HG03378 (cell line): Measurements from ENCODE around the gene NPAS3.

ENCODE experiments used
- ATAC-seq: cut with Tn5 transposase; IDR thresholded peaks from one replicate; pipeline ENCODE4 v1.9.1; 2021; ENCODE audit warnings: mild to moderate bottlenecking, moderate library complexity; ENCODE audit not compliant: unreplicated experiment

The NPAS3 gene

DNA sequence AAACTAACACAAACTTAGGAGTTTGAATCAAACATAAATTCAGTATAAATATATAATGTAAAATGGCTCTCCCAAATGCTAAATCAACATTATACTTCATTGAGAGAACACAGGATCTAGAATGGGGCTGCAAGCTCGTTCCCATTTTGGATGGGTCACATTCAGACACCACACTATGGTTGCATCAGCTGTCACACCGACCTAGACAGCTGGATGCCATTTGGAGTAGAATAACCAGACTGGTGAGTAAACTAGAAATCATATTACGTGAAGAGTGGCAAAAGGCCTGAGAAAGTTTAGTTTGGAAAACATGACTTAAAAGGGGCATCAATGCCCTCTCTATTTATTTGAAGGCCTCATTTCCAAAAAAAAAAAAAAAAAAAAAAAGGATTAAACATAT is 430.4 kb downstream of the NPAS3 start:
- ATAC-seq = no peak

DNA sequence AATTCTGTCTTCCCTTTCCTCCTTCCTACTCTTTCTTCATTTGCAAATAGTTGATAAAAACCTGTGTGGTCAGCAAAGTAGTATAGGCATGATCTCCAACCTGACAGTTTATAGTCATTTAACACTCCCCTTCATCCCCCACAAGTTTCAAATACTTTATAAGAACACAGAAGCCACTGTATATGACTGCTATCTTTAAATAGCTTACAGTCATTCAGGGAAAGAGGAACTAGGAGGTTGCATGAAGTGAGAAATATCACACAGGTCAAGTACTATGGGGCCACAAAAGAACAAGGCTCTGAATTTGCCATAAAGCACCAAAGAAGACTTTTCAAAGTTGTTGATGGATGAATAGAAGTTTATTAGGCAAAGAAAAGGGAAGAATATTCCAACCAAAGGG is 431.3 kb downstream of the NPAS3 start:
- peak; percentile 89 for ATAC-seq

DNA sequence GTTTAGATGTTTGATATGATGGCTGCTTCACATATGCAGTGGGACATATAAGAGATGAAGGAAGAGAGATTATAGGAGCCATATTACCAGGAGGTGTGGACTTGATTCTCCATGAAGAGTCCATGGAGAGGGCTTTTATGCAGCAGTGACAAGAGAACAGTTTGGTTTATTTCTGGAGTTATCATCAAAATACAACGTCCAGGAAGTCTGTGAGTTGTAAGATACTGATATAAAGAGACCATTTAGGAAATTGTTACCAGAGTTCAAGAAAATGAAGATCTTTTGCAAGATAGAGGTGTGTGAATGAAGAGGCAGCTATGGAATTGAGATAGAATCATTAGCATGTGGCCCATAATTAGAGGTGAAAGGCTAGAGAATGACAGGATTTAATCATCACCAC is 431.7 kb downstream of the NPAS3 start:
- no peak for ATAC-seq

DNA sequence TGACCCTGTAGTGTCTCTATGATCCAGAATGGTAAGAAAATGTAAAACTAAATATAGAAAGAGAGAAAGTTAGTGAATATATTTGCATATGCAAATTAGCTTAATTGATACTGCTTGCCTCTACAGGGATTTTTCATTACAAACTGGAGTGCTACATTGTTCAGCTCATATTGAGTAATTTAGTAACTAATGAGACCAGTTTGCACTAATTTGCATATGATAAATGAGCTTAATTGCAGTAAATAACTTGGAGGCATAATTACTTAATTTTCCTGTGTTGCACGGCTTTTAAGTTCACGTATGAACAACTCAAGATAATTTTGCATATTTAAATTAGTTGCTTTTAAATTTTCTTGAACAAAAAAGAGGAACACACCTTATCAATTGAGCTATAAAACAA is 436.5 kb downstream of the NPAS3 start:
- no peak for ATAC-seq

DNA sequence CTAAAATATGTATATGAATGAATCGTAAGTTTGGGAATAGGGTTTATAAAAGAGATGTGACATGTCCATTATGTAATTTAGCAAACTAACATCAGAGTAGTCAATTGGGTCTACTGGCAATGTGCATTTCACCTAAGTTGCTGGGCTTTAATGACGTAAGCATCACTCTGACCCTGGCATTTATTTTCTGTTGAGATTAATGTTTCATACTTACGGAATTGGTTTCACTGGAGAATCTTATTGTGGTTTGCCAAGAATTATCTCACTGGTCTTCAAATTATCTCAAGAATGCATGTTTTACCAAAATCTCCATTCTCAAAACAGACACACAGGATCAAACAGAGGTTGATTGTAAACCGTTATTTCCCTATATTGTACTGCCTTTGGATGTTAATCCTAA is 437.1 kb downstream of the NPAS3 start:
- ATAC-seq = no peak

DNA sequence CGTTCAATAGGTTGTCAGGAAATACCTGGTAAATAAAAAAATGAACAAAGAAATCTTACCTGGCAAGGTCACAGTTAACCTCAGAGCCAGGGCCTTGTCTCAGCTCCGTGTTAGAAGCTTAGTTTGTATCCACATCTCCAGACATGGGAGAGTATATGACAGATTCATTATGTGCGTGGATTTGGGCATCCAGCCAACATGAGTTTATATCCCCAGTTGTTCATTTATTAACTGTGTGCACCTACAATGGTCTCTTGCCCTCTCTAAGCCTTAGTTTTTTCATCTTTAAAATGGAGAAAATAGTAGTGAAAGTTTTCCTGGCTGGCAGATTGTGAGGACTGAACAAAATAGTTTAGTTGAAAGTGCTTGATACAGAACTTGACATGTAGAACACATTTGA is 437.8 kb downstream of the NPAS3 start:
- no peak for ATAC-seq

DNA sequence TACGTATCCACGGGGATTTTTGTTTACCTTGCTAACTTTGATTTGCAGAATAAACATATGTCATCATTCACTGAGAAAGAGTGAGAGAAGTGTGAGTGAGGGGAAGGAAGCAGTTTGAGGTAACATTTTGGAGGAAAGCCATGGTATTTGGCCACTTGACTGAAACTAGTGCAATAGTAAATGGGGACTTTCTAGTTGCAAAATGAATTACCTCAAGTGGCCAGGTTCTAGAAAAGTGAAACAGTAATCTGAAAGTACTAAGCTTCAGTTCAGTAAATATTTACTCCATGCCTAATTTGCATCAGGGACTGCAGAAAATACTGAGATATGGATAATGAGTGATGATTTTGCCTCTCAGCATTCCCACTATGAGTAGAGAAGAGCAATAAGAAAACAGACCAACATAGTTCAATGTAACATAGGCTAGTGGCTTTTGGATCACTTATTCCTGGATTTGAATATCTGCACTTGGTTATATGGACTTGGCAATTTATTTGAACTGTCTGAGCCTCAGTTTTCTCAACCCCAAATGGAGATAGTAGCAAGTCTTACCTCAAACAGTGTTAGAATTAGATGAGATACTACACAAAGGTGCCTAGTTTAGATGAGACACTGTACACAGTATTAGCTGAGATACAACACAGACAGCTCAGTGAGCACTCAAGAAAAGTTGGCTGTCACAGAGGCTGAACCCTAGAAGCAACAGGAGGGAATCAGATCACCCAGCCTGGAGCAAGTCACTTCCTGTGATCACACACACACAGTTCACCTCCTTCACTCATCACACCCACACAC is 439.1 kb downstream of the NPAS3 start:
- ATAC-seq = peak; percentile 87

DNA sequence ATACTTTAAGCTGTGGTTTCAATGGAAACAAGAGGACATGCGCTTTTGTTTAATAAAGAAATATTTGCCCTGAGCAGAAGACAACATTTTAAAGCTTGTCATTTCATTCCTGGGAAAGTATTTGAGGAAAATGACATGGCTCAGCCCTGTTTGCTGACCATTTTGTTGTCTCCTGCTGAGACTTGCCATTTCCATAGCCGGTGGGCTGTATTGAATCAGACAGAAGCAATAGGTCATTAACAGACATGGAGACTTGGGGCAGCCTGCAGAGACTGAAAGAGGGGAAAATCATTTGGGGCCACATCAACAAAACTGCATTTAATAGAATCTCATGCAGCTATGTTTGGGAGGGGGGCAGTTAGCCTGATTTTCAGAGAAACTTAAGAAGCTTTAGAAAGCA is 443.0 kb downstream of the NPAS3 start:
- no peak for ATAC-seq

DNA sequence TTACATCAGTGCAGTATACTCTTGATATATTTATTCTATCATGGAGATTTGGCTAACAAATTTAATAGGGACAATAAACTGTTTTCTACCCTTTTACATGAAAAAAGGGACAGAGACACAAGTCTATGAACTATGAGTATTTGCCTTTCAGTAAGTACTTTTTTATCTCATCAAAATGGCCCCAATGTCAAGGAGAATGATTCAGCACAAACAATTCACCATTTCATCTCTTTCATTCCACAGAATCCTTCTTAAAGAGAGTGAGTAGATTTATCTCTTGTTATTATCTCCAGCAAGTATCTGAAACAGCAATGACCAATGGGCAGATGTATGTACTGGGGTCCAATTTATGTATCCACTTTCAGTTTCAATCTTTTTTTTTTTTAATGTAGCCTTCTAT is 447.5 kb downstream of the NPAS3 start:
- no peak for ATAC-seq

DNA sequence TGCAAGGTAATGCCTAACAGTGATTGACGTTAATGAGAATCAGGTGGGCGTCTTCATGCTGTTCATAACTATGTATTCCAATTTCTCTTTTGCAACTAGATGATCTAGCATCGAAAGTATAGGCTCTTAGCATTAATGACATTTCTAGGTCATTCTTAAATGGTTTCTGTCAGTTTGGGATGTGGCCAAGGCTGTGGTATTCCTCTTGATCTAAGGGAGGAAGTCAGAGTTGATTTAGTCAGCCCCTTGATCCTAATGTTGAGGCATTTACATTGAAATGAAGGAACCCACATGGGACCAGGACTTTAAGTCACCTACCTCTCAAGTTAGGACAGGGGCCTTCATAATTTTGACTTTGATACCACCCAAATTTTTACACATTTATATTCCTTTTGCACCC is 448.1 kb downstream of the NPAS3 start:
- ATAC-seq = no peak

DNA sequence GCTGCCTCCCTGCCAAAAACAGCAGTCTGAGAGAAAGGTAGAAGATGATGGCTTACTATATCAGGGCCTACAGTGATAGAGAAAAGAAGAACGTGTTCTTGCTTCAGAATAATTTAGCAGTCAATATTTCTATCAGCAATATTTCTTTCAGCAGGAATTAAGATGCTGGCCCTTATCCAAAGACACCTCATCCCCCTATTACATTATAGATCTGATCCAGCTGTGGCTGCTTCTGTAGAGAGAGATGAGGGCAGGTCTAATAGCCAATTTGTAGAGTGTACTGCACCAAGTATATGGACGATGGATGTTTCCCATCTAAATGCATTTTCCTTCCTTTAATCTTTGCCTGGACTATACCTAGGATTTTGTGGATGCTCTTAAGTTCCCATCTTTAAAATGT is 451.7 kb downstream of the NPAS3 start:
- no peak for ATAC-seq

DNA sequence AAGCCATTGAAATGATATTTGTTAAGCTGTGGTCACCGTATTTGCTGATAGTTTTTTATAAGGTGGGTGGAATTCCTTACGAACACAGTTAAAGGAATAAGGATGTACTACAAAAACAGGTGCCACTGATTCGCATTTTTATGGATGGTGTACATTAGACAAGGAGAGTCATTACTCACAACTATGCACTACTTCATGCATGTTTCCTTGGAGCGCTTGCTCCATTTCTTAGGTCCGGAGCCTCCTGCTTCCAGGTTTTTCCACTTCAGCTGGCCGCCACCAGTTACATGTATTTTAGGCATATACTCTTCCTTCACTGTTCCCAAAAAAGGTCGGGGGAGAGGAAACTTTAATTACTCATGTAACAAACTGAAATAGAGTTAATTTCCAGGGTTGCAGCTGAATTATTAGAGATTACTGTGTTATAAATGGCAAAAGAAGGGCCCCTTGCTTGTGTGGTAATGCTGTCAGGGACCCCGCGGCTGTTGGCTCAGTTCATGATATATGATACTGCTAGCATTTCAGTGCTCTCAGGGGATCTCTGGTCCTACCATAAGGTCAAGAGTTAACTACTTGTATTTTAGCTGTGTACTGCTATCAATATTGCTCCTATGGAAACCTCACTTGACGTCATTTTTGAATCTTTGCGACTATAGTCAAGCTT is 454.7 kb downstream of the NPAS3 start:
- ATAC-seq = no peak

DNA sequence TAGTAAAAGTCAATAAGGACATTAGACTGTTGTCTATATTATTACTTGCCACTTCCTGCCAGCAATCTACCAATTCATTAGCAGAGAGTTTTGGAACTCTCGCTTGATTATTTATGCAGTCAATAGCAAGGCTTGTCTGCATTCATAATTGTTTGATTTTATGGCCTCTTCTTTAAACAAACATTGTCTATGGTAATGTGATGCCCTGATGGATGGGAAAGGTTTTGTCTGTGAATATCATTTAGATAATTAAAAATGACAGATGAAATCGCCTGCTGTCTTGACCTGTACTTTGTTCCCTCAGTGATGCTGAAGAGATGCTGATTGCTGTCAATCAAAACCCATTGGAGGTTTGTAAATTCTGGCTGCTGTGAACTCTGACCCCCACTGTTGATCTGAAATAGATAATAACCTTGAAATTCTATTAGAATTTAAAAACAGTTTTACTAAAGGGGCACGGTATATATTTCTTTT is 455.3 kb downstream of the NPAS3 start:
- no peak for ATAC-seq

DNA sequence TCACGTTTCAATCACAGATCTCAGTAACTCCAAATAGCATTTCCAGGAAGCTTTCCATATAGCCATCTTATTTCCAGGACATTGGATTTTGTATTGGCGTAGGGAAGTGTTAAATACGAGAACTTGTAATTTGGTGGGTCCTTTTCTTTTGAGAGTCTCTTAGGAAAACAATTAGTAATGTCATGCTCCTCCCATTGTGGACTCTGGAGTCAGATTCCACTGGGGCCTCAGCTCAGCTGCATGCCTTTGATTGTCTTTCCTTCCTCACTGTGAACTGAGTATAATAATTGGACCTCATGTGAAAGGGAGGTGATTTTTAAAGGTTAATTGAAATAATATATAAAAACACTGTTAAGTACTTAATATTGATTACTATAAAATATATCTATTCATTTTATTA is 462.6 kb downstream of the NPAS3 start:
- ATAC-seq = no peak

DNA sequence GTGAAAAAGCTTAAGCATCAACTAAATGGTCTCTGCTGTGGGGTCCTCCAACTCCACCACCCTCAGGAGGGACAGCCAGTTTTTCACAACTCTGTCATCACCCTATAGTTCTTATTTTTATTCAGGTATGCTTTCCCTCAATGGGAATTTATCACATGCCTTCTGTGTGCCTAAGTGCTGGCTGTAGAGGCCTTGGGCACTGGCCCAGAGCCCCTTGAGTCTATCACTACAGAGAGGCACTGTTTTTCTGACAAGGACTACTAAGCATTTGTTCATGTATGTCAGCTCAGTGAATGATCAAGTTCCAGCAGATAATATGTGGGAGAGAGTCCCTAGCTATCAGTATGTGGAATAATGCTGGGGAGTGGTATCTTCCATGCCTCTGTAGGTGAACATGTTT is 463.9 kb downstream of the NPAS3 start:
- ATAC-seq = no peak

DNA sequence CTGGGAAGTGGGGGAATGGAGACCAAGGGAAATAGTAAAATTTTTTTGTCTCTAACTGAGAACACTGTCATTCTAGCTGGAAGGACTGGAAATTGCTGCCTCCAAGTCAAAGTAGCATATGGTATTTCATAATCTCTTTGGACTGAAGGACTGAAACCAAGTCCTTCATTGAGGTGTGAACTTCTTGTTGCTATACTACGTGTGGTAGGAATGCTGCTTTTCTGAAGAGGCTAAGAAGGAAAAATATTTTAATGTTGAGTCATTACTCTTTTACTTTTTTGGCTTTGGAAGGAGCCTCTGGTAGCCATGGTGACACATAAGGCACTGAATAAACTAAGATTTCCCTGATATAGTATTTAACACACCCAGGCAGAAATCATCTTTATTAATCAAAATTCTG is 465.4 kb downstream of the NPAS3 start:
- no peak for ATAC-seq

DNA sequence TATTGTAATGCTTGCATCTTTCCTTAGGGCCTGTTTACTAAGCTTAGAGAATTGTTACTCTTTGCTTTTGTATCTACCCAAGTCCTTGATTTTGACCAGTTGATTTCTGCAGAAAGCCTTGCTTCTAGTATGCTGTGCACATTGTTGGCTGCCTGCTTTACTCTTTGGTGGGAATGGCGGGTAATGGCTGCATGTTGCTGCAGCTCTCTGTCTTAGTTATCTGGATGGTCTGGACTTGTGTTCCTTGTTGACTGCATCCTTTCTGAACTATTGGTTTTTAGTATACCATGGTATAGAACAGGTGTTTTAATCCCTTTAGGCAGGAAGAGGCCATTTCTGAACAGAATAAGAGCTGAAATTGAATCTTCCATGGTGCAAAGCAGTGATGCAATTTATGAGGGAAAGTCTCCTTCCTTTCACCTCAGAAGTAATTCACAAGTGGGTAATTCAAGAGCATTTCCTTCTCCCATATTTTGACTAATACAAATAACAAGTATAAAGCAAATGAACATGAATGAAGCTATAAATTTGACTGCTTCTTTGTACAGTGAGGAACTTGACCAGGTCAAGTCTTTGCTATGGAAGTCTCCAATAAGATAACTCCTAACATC is 466.4 kb downstream of the NPAS3 start:
- ATAC-seq = no peak

DNA sequence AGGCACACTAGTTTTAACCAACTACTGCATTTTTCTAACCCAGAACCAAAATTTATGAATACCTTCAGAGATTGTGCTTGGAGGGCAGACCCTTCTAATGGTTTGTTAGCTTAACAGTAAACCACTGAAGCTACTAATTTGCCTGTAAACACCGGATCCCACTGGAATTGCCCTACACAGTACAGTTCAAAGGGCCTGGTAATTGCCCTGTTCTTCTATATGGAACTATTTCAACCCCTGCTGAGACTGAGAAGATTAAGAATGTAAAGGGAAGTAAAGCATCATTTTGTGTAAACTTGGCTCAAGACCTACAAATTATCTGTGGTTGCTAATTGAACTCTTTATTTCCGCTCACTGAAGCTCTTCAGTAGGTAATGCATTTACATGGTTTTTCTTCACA is 468.1 kb downstream of the NPAS3 start:
- ATAC-seq = no peak

DNA sequence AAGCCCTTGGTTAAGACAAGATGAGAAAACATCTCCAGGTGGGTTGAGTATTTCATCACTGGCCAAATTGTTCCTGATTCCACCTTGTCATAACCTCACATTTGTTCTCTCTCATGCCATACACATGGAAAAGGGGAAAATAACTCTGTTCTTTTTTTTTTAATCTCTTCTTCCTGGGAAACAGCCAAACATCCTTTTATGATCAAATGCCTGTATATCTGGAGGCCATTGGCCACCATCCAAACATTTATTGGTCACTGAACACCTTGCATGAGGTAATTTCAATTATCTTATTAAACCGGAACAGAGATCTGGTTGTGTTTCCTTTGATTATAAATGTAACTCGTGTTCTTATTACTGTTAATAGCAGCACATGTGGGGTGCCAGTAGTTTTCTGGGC is 469.6 kb downstream of the NPAS3 start:
- no peak for ATAC-seq

DNA sequence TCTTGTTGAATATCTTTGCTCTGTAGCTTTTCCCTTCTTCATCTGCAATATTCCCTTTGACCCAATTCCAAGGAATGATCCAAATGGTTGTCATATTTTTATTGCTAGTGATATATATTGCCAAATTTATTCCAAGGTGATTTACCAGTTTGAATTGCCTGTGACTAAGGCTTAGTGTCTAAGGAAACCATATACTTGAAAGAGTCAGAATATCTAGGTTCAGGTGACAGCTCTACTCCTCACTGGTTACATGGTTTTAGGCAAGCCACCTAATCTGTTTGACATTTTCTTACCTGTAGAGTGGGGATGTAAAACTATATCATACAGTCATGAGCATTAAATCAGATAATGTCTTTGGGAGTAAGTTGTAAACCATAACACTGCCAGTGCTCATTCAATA is 473.8 kb downstream of the NPAS3 start:
- ATAC-seq = no peak

DNA sequence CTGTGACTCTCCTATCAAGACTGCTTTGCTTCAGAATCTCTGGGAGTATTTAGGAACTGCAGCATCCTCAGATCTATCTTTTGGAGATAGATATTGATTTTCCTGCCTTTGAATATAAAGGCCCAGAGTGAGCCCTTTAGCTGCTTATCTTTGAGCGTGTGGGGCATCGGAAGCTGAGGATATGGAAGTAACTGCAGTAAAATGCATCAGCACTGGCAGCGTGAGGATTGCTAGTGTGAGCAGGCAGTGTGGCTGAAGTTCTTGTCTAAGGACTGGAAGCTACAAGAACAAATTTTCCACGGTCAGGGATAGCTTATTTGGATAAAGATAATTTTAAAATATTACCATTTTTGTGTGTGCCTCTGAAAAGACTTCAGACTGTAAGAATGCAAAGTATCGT is 474.7 kb downstream of the NPAS3 start:
- ATAC-seq = no peak

DNA sequence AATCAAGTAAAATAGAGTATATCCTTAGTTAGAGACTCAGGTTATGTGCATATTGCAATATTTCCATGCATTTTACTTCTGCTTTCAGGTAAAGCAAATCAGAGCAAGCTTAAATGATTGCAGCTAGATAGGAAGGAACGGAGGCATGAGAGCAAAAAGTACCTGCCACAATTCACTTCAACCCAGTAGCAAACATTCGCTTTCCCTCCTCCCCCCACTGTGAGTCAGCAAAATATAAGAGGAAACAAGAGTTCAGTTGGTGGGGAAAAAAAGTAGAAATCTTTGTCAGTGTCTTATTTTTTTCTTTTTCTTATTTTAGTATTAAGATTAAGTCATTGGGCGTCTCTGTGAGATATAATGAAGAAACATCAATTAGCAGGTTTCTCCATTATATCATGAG is 475.4 kb downstream of the NPAS3 start:
- ATAC-seq = no peak
